GM23248 (cell line): ENCODE measurements around the gene RNF126. TPM values are rescaled to one million over a fixed set of nuclear protein-coding genes. Genes with fewer than 3 reads are reported as not detected.
A peak's percentile ranks its signal among the peaks of the same experiment; 100 is the strongest.

Experiments
- DNase-seq: peaks from one replicate; pipeline ENCODE4 v3.0.0-alpha.2; 2015
- H2AFZ ChIP-seq: fragments of 200-600 bp; sonication (generic); 2 replicates; pipeline ENCODE4 v1.6.1; 2016; ENCODE audit warnings: antibody characterized with exemption
- H3F3A ChIP-seq: fragments of 200-600 bp; sonication (generic); 2 replicates; pipeline ENCODE4 v1.6.1; 2016; ENCODE audit warnings: mild to moderate bottlenecking, antibody characterized with exemption, mixed run types; ENCODE audit not compliant: insufficient read depth
- H3K27ac ChIP-seq: fragments of 200-600 bp; sonication (generic); 2 replicates; pipeline ENCODE4 v1.5.1; 2016; ENCODE audit warnings: mild to moderate bottlenecking
- H3K27me3 ChIP-seq: fragments of 200-600 bp; sonication (generic); replicated peaks from 2 replicates; pipeline ENCODE4 v1.6.1; 2016; ENCODE audit warnings: mild to moderate bottlenecking; ENCODE audit not compliant: insufficient read depth
- H3K36me3 ChIP-seq: fragments of 200-600 bp; sonication (generic); 2 replicates; pipeline ENCODE4 v1.6.1; 2016; ENCODE audit warnings: low read depth, mild to moderate bottlenecking
- H3K4me1 ChIP-seq: fragments of 200-600 bp; sonication (generic); 2 replicates; pipeline ENCODE4 v1.6.1; 2016; ENCODE audit warnings: mild to moderate bottlenecking; ENCODE audit not compliant: insufficient read depth
- H3K4me2 ChIP-seq: fragments of 200-600 bp; sonication (generic); one replicate; pipeline ENCODE4 v1.6.1; 2016; ENCODE audit warnings: mild to moderate bottlenecking; ENCODE audit not compliant: unreplicated experiment
- H3K4me3 ChIP-seq: fragments of 200-600 bp; sonication (generic); 2 replicates; pipeline ENCODE4 v1.5.1; 2016; ENCODE audit warnings: mild to moderate bottlenecking
- H3K79me2 ChIP-seq: fragments of 200-600 bp; sonication (generic); 2 replicates; pipeline ENCODE4 v1.6.1; 2016; ENCODE audit warnings: mild to moderate bottlenecking; ENCODE audit not compliant: insufficient read depth
- H3K9ac ChIP-seq: fragments of 200-600 bp; sonication (generic); 2 replicates; pipeline ENCODE4 v1.6.1; 2016; ENCODE audit warnings: mild to moderate bottlenecking
- H3K9me2 ChIP-seq: fragments of 200-600 bp; sonication (generic); 2 replicates; pipeline ENCODE4 v1.6.1; 2016; ENCODE audit warnings: mixed run types, mild to moderate bottlenecking, moderate library complexity; ENCODE audit not compliant: insufficient read depth
- H3K9me3 ChIP-seq: fragments of 200-600 bp; sonication (generic); one replicate; pipeline ENCODE4 v1.6.1; 2017; ENCODE audit warnings: low read depth
- H4K20me1 ChIP-seq: fragments of 200-600 bp; sonication (generic); 2 replicates; pipeline ENCODE4 v1.6.0; 2016; ENCODE audit not compliant: insufficient read depth
- EZH2 ChIP-seq: fragments of 200-600 bp; sonication (generic); IDR thresholded peaks from 2 replicates; pipeline ENCODE4 v1.6.1; 2018; ENCODE audit warnings: antibody characterized with exemption, mild to moderate bottlenecking; ENCODE audit not compliant: insufficient read depth, poor library complexity, severe bottlenecking
- EZH2phosphoT487 ChIP-seq: fragments of 200-600 bp; sonication (generic); IDR thresholded peaks from 2 replicates; pipeline ENCODE4 v1.6.1; 2018; ENCODE audit warnings: antibody characterized with exemption, moderate library complexity, mild to moderate bottlenecking, low read depth; ENCODE audit not compliant: insufficient read depth
- WGBS, 2 experiments: methylation state at CpG; one replicate each; pipeline ENCODE4 v1.1.6; 2015 to 2017; ENCODE audit warnings: low lambda C conversion rate in 2 of 2, low coverage in 1 of 2; ENCODE audit errors: missing lambda C conversion rate in 2 of 2; 5-methylcytosine and 5-hydroxymethylcytosine counted together
- in situ Hi-C: fragments of 300-500 bp; cut with MboI; formaldehyde crosslinking; loops from 2 replicates; pipeline ENCODE4 v1.15.0; 2020
- polyA plus RNA-seq: library from polyadenylated mRNA; unstranded; fragments of >200 nt; fragmentation: Nextera tagmentation; extraction: Ambion mirVana; gene quantifications from 2 replicates; pipeline ENCODE4 v1.2.1, GENCODE V29; 2016
- total RNA-seq: library from RNA; depleted of rRNA; stranded (reverse); fragments of >200 nt; shearing (Covaris generic); gene quantifications from 2 replicates; pipeline ENCODE4 v1.2.3, GENCODE V29; 2014

The RNF126 gene
- total and polyA plus RNA-seq, 2 experiments from 2014 or later = 52.7 to 72.4 TPM

DNA sequence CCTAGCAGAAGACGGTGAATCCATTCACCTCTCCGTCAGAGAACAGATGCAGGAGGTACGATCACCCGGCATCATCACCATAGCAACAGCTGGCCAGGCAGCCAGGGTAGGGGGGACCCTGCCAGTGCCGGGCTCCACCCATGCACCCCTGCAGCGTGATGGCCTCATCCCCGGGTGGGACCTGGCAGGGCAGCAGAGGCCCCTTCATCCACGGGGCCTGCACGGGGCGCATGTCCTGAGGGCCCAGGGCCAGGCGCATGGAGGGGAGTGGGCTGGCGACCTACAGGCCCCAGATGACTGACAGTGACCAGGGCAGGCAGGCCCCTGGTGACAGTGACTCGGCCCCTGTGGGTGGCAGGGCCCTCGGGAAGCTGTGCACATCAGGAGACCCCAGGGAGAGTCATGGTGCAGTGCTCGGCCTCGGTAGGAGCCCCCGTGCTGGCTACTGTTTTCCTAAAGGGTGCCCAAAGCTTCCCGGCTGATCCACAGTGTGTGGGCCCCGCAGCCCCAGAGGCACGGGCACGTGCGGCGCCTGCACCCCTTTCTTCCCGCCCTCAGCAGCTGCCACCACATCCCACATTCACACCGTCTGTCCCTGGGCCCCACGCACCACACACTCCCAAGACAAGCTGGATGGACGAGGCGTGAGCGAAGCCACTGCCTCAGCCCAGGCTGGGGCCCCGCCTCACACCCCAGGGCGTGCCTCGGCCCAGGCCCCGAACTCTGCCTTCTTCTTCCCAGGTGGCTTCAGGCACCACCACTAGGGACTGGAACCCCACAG is 4.8 kb downstream of the RNF126 start:
- Histone ChIP-seq H3F3A (peaks cover 10% of the 10 kb centered on the region; the same call in 1 of the 2 replicates), H4K20me1 (no peaks in the 10 kb centered on the region), H3K4me2 (peak overlapping the region; percentile 58), H3K9me2 (no peaks in the 10 kb centered on the region), H3K9ac (peak overlapping the region; percentile 96), H3K27me3 (no peaks in the 10 kb centered on the region), H3K36me3 (no peaks in the 10 kb centered on the region), H3K27ac (peak overlapping the region; percentile 91), H3K4me1 (peaks cover 25% of the 10 kb centered on the region), H2AFZ (no peak overlapping the region), H3K9me3 (no peaks in the 10 kb centered on the region), H3K4me3 (peak overlapping the region; percentile 66), H3K79me2 (peaks cover 95% of the 10 kb centered on the region)
- no peak for TF ChIP-seq EZH2phosphoT487
- TF ChIP-seq EZH2 = no peak
- in situ Hi-C loops = no loop called here
- WGBS, 2 experiments = 60 to 61% methylated on average over 26 to 32 of the region's 33 CpGs
- peak; percentile 52 for DNase-seq

DNA sequence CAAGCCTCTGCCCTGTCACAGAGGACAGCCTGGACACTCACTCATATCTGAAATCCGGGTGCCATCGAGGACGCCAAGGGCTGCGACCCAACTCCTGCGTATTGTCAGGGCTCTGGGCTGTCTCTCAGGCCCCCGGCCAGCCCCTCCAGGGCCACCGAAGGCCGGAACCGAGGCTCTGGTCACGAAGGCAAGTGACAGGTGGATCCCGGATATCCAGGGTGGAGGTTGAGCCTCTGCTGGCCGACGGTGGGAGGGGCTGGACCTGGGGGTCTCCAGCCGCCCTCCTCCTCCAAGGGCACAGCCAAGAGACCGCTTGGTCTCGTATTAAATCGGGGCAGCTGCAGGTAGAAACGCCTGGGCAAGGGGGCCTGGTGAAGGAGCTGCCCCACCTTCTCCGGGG is 5.4 kb downstream of the RNF126 start:
- Histone ChIP-seq H3K9me2 (no peaks in the 10 kb centered on the region), H3K4me3 (no peak overlapping the region), H3K27ac (no peak overlapping the region), H3K9me3 (no peaks in the 10 kb centered on the region), H3K27me3 (no peaks in the 10 kb centered on the region), H3K36me3 (no peaks in the 10 kb centered on the region), H3K4me2 (no peak overlapping the region), H2AFZ (no peak overlapping the region), H4K20me1 (no peaks in the 10 kb centered on the region), H3F3A (peaks cover 10% of the 10 kb centered on the region; the same call in 1 of the 2 replicates), H3K4me1 (peaks cover 25% of the 10 kb centered on the region), H3K79me2 (peaks cover 98% of the 10 kb centered on the region), H3K9ac (no peak overlapping the region)
- no peak for DNase-seq
- WGBS, 2 experiments = 75 to 86% methylated on average over 18 to 19 of the region's 19 CpGs
- in situ Hi-C loops = no loop called here
- TF ChIP-seq EZH2phosphoT487 (no peak), EZH2 (no peak)

DNA sequence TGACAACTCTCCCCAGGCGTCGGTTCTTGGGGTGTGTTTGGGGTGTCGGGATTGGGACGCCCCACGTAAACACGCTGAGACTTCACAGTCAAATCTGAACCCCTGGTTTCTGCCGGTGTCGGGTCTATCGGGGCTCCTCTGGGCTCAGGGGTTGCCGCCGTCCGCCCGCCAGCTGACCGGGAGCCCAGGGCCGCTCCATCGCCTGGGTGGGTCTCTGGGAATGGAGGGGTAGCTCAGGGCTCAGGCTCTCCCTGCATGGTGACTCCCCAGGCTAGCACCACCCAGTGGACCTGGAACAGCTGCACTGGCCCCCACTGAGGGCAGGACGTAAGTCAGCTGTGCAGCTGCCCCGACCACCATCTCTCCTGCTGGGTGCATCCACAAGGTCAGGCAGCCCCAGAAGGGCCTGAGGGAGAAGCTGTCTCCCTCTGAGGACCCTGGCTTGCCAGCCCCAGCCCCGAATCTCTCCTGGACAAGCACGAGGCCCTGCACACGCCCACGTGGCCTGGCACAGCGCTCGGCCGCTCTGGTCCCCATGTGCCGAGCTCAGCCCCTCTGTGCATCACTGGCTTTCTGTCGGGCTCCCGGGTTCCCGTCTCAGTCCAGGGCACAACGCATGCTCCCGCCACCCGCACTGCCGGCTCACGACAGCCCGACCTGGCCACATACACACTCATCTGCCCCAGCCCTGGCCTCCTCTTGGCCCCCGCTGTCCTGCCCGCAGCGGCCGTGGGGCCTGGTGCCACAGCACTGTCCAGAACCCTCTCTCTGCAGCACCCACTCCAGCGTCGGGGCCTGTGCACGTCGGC is 6.1 kb downstream of the RNF126 start:
- no peak overlapping the region for H3K27ac ChIP-seq
- WGBS, 2 experiments = 89 to 91% methylated on average over 31 to 43 of the region's 43 CpGs

DNA sequence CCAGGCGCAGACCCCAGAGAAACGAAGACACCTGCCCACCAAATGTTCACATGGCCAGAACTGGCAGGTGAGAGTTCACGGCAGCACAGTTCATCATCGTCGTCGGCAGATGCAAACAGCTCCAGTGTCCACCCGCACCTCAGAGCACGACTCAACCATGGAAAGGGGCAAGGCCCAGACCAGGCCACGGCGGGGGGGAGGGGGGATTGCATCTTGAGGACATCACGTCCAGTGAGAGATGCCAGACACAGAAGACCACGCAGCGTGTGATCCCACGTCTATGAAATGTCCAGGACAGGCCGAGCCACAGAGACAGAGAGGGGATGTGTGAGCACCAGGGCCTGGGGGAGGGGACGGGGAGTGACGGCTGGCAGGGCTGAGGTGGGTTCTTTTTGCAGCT is 7.3 kb downstream of the RNF126 start:
- in situ Hi-C loops = no loop called here
- no peak for DNase-seq
- Histone ChIP-seq H3K27ac (no peak overlapping the region), H3K36me3 (no peaks in the 10 kb centered on the region), H3K27me3 (no peaks in the 10 kb centered on the region), H3K9me2 (no peaks in the 10 kb centered on the region), H3K79me2 (peaks cover 98% of the 10 kb centered on the region), H3K9me3 (no peaks in the 10 kb centered on the region), H4K20me1 (no peaks in the 10 kb centered on the region), H3K4me1 (peaks cover 19% of the 10 kb centered on the region), H3K4me2 (no peak overlapping the region), H3K9ac (no peak overlapping the region), H3F3A (peaks cover 8% of the 10 kb centered on the region; the same call in 1 of the 2 replicates), H3K4me3 (no peak overlapping the region), H2AFZ (no peak overlapping the region)
- 72 to 80% methylated on average over 17 of the region's 17 CpGs for WGBS, 2 experiments
- no peak for TF ChIP-seq EZH2phosphoT487
- no peak for TF ChIP-seq EZH2

More for the DNA sequence above, 6.1 kb downstream of the RNF126 start:
- Histone ChIP-seq H3K4me1 (peaks cover 25% of the 10 kb centered on the region), H3K4me3 (no peak overlapping the region), H3K9me2 (no peaks in the 10 kb centered on the region), H3K4me2 (no peak overlapping the region), H3K9ac (no peak overlapping the region), H3K9me3 (no peaks in the 10 kb centered on the region), H2AFZ (no peak overlapping the region), H3K27me3 (no peaks in the 10 kb centered on the region), H3K79me2 (peaks cover 98% of the 10 kb centered on the region), H3F3A (peaks cover 10% of the 10 kb centered on the region; the same call in 1 of the 2 replicates), H4K20me1 (no peaks in the 10 kb centered on the region), H3K36me3 (no peaks in the 10 kb centered on the region)
- DNase-seq = no peak
- in situ Hi-C loops = no loop called here
- TF ChIP-seq EZH2phosphoT487 = no peak
- TF ChIP-seq EZH2 = no peak
